NCI-H774 (cell line): Measurements from ENCODE around the gene DPP6.

ENCODE experiments used
- DNase-seq: peaks from one replicate; lab custom pipeline; 2025; lab: John Stamatoyannopoulos, UW

DPP6 gene

GRCh38 chr7:154877031-154877430 lies 824.8 kb downstream of the DPP6 start:
- DNase-seq, result no peak

DNA sequence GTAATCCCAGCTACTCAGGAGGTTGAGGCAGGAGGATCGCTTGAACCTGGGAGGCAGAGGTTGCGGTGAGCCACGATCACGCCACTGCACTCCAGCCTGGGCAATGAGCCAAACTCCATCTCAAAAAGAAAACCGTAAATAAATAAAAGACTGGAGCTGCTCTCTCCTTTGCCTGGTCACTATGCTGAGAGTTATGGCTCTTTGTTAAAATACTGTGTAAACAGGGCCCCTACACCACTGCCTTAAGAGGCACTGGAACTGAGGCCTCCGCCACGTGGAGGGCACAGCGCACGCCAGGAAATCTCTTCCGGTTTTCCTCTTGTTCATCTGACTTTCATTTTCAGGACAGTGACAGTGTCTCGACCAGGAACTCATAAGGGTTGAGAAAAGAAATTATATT lies 827.4 kb downstream of the DPP6 start:
- DNase-seq, result peak; percentile 63

DNA sequence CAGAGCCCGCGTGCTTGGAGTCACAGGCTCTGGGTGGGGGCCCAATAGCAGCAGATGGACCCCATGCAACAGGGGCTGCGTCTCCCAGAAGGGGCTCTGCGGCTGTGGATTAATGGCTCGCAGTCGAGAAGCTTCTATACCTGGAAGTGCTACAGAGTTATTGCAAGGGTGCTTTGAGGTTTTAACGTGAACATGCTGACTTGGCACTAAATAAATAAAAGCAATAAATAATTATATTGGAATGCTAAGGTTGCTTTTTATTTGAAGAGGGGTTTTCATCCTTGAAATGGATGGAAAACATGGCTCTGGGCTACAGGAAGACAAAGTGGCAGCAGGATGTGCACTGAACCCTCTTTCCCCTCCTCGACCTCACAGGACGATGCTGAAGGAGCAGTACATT lies 828.3 kb downstream of the DPP6 start:
- DNase-seq, result no peak

DNA sequence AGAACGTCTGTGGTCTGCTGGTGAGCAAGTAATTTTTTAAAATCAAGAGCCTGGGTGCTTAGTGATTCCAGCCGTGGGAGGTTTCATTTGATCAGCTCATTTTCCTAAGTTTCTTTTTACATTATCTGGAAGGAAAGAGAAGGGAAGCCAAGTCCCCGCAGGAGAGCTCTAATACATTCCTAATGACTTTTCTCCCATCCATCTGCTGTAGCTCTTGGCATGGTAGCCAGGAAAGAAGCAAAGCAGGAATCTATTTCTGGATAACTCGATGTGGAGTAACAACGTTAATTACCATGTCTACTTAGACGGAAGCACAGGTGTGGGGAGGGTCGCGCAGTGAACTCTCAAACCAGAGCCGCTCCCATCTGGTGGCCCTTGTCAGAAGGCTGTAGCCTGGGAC lies 828.8 kb downstream of the DPP6 start:
- no peak for DNase-seq

GRCh38 chr7:154881526-154881925 lies 829.3 kb downstream of the DPP6 start:
- DNase-seq, result no peak

DNA sequence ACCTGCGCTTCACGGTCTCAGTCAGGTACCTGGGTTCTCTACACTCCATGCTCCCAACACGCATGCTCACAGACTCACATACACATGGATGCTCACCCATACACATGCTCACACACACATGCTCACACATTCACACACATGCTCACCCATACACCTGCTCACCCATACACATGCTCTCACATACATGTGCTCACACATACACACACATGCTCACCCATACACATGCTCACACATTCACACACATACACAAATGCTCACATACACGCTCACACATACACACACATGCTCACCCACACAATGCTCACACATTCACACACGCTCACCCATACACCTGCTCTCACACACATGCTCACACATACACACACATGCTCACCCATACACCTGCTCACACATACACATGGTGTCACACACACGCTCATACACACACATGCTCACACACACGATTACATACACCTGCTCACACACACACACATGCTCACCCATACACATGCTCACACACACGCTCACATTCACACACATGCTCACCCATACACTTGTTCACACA lies 830.8 kb downstream of the DPP6 start:
- DNase-seq, result no peak

DNA sequence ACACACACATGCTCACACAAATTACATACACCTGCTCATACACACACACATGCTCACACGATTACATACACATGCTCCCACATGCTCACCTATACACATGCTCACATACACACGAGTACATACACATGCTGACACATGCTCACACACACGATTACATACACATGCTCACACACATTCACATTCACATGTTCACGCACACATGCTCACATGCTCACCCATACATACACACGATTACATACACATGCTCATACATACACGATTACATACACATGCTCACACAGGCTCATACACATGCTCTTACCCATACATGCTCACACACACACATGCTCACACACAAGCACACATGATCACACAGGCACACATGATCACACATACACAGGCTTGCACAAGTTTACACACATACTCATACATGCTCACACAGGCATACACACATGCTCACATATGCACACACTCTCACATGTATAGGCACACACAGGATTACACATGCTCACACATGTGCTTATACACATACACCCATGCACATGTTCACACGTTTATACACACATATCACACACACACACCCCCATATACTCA lies 832.2 kb downstream of the DPP6 start:
- no peak for DNase-seq

DNA sequence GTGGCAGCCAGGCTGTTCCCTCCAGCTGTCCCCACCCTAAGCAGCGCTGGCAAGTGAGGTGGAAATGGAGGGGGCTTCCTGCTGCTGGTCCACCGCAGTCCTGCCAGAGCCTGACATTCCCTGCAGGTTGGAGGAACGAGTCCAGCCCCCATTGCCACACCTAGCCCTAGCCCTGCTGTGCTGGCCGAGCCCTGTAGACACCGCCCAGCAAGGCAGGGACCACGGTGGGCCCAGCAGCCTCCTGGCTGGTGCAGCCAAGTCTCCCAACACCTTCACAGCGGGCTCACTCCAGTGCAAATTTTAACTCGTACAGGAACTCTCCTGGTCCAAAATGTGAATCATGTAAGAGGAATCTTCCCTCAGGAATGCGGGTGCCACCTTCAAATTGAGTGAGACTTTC lies 834.4 kb downstream of the DPP6 start:
- no peak for DNase-seq

DNA sequence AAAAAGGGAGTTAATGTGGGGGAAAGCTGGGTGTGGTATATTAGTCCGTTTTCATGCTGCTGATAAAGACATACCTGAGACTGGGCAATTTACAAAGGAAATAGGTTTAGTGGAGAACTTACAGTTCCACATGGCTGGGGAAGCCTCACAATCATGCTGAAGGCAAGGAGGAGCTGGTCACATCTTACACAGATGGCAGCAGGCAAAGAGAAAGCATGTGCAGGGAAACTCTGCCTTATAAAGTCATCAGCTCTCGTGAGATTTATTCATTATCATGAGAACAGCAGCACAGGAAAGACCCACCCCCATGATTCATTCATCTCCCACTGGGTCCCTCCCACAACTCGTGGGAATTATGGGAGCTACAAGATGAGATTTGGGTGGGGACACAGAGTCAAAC lies 836.5 kb downstream of the DPP6 start:
- DNase-seq, result no peak

DNA sequence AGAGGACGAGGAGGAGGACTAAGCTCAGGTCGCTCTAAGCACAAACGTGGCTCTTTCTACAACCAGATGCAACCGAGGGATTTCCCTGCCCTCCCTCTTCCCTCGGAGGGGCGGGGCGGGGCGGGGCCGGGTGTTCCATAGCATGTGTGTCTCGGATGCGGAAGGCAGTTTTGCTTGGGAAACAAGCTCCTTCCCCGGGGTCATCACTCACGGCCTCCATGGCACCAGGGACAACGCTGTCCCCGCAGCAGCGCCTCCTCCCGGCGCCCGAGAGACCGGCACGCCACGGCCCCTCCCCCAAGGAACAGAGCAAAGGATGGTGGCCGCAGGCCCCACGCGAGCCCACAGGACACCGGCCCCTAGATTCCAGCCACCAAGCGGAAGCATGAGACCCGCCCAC lies 840.3 kb downstream of the DPP6 start:
- no peak for DNase-seq

DNA sequence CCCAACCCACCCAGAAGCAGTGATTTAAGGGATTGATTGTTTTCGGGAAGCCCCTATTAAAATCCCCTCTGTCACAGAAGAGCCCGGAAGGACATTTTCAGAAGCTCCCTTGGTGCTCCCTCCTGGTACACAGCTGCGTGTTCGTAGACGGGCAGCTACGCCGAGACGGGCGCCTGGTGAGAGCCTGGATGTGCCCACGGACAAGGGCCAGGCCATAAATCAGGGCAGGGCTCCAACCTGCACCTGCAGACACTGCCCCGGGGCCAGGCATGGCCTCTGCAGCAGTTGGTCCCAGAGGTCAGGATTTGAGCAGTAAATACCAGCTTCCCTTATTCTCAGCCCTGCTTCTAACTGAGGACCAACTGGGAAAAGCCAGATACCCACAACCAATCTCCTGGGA lies 843.9 kb downstream of the DPP6 start:
- DNase-seq, result no peak

GRCh38 chr7:154898973-154899855 lies 847.0 kb downstream of the DPP6 start:
- DNase-seq, result no peak

- DNase-seq, result no peak
Observed at GRCh38 chr7:154899862-154900261, 847.7 kb downstream of the DPP6 start.

GRCh38 chr7:154902600-154903082 lies 850.4 kb downstream of the DPP6 start:
- DNase-seq, result no peak

DNA sequence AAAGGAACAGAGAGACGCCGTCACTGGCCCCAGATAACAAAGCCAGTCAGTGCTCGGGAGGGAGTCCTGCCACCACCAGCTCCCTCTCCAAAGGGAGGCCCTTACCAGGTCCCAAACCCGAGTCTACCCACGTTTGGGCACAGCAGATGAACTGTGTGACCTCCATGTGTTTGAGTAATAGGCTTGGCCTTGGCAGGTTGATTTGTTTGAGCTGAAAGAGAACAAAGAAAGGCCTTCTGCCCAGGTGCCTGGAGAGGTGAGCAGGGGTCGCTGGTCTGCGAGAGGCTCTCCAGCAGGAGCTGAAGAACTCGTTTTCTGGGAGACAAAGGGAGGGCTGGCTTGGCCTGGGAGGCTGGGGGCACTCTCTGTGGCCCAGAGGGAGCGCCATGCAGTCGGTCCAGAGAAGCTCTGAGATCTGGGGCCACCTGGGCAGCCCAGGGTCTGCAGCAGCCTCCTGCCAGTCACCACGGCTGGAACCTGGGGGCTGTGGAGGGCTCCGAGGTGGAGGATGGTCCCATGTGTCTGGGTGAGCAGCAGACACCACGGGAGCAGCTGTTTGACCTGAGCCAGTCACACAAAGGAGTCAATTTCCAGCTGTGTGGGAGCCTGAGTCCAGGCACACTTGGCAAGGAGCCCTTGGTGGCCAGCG lies 851.0 kb downstream of the DPP6 start:
- DNase-seq, result no peak

- DNase-seq, result no peak
Observed at GRCh38 chr7:154905146-154905545, 852.9 kb downstream of the DPP6 start.

DNA sequence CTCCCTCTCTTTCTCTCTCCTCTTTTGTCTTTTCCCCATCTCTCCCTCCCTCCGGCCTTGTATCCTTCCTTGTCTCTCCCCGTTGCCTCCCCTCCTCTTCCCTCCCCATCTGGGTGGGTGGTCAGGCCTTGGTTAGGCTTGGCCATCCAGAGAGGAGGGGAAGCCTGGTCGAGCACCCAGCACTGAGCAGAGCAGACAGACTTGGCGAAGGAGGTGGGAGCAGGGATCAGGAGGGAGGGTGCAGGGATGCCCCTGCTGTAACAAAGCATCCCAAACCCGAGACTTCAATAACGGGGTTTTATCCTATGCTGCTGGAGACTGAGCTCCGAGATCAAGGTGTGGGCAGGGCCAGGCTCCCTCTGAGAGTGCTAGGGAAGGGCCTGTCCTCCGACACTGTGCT lies 853.4 kb downstream of the DPP6 start:
- no peak for DNase-seq

DNA sequence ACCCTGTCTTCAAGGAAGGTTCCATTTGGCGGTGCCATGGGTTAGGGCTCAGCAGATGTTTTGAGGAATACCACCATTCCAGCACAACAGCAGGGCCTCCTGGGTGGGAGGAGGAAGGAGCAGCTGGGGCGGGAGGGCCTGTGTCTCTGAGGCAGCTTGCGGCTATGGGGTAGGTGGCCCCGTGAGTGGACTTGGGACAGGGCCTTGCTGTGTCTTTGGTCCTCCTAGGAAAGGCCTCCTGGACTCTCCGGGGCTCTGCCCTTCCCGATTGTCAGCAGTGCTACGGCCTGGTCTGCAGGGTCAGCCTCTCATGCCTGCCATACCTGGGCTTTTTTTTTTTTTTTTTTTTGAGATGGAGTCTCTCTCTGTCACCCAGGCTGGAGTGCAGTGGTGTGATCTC lies 854.0 kb downstream of the DPP6 start:
- no peak for DNase-seq

DNA sequence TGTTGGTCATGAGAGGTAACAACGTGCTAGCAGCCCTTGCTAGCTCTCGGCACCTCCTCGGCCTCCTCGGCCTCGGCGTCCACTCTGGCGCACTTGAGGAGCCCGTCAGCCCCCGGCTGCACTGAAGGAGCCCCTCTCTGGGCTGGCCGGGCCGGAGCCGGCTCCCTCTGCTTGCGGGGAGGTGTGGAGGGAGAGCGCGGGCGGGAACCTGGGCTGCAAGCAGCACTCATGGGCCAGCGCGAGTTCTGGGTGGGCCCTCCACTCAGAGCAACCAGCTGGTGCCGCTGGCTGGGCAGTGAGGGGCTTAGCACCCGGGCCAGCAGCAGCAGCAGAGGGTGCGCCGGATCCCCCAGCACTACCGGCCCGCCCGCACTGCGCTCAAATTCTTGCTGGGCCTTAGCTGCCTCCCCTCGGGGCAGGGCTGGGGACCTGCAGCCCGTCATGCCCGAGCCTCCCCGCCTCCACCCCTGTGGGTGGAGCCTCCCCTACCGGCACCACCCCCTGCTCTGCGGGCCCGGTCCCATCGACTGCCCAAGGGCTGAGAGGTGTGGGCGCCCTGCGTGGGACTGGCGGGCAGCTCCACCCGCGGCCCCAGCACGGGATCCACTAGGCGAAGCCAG lies 854.6 kb downstream of the DPP6 start:
- DNase-seq, result no peak

- DNase-seq, result no peak
Observed at GRCh38 chr7:154907651-154908620, 855.7 kb downstream of the DPP6 start.
